Activated gamma-delta T cell treated with anti-CD3 and anti-CD28 coated beads, Interleukin-2, amount 50 U/mL, for 16 hours (primary cell): ENCODE results near the gene AGBL5.

Experiments
- DNase-seq: peaks from one replicate; pipeline ENCODE4 v3.0.0-alpha.2; 2020; ENCODE audit warnings: low read depth

The AGBL5 gene

DNA sequence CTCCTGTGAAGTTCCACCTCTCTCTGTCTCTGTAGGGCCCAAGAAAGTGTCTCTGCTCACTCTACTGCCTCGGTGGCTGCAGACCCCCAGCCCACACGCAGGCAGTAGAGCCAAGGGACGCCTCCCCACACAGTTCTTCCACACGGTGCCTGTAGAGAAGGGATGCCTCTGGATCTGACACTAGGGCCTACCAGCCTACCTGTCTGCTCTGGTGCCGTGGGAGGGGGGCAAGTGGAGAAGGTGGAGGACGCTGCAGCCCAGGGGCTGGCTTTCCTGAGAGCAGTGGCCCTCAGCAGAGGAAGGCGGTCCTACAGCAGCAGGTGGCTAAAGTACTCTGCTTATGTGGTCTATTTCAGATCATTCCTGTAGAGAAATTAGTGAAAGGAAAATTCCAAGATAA, 27.7 kb upstream of the AGBL5 start:
- no peak for DNase-seq

DNA sequence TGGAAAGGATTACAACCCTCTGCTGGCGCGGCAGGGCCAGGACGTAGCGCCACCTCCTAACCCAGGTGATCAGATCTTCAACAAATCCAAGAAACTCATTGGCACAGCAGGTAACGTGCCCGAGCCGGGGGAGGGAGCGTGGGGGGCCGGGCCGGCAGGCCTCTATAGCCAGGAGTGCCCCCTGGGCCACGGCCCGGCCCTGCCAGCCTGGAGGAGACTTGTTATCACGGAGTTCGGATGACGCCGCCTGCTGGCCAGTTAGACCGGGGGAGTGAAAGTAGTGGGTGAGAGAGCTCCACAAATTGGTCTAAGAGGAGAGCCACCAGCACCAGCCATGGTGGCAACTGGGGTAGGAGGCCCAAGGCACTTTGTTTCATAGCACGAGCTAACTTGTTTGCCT, 27.3 kb upstream of the AGBL5 start:
- no peak for DNase-seq

DNA sequence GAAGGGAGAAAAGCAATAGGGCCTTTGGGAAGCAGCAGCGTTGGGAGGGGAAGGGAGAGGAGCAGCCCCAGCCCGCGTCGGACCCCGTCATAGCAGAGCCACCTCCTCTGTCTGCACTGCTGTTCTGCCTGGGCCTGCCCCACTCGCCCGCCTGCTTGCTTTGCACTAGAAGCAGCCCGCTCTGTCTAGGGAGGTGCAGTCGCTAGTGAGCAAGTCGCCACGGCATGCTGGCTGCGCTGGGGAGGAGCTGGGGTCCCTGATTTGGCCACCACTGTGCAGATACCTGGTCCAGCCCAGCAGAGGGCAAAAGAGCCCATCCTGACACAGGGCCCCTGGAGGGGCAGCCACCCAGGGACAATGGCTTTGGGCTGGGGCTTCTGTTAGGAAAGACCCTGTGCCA, 26.7 kb upstream of the AGBL5 start:
- no peak for DNase-seq

DNA sequence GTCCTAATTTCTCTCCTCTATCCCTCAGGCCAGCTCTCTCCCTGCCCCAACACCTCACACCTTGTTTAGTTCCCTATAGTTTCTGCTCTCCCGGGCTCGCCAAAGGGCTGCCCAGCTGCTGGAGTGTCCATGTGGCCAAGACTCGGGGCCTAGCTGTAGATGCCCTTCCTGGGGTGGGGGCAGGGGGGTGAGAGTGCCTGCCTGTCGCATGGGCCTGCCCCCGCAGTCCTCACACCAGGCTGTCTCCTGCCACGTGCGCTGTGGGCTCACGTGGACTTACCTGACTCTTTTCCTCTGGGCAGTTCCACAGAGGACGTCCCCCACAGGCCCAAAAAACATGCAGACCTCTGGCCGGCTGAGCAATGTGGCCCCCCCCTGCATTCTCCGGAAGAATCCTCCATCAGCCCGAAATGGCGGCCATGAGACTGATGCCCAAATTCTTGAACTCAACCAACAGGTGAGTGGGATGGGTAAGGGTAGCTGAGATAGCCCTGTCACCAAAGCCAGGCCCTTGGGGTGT, 26.1 kb upstream of the AGBL5 start:
- no peak for DNase-seq

DNA sequence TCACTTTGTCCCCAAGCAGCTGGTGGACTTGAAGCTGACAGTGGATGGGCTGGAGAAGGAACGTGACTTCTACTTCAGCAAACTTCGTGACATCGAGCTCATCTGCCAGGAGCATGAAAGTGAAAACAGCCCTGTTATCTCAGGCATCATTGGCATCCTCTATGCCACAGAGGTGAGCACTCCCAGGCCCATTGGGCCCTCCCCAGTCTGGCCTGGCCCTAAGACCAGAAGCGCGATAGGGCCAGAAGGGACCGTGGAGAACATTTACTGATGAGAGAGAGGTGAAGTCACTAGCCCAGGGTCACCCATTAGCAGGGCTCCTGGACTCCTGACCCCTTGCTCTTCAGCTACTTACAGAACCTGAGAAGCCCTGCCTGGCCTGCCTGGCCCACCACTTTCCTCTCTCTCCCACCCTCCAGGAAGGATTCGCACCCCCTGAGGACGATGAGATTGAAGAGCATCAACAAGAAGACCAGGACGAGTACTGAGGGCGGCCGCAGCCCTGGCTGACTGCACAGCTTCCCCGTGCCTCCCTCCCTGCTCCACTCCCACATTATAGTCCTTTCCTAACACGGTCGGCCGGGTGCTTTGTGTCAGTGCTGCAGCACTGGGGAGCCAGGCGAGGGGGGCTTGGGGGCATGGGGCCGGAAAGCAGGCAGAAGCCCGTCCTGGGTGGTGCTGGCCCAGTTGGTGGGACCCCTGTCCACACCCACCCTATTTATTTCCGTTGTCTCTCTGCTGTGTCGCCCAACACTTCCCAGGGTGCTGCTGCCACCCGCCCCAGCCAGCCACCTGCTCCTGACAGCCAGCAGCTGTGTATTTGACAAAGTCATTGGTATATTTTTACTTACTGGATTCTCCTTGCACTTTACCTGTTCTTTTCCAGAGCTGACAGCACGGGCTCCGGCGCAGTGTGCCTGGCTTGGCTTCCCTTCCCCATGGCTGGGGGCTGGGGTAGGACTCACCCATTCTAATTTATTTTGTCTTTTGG, 25.3 kb upstream of the AGBL5 start:
- DNase-seq = no peak

DNA sequence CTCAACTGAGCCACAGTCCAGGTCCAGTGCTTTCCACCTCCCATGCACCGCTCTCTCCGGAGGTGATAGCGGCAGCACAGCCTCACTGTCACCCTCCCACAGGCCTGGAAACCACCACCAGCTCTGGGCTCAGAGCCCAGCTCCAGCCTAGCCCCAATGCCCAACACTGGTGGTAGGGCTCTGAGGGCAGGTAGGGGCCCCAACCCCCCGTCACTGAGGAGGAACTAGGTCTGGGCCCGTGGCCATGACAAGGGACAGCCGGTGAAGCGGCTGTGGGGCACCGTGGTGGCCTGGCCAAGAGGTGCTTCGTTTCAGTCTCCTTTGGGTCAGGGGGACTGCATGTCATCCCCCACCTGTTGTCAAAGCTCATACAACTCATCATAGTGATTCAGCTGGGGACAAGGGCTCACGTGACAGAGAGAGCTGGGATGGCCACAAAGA, 24.2 kb upstream of the AGBL5 start:
- no peak for DNase-seq

DNA sequence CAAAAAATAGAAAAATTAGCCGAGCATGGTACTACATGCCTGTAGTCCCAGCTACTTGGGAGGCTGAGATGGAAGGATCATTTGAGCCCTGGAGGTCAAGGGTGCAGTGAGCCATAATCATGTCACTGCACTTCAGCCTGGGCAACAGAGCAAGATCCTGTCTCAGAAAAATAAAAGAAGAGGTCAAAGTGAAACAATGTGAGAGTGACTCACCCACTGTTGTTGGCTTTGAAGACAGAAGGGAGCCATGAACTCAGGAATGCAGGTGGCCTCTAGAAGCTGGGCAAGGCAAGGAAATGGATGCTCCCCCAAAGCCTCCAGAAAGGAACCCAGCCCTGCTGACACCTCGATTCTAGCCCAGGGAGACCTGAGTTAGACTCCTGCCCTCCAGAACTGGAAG, 22.4 kb upstream of the AGBL5 start:
- DNase-seq = no peak

DNA sequence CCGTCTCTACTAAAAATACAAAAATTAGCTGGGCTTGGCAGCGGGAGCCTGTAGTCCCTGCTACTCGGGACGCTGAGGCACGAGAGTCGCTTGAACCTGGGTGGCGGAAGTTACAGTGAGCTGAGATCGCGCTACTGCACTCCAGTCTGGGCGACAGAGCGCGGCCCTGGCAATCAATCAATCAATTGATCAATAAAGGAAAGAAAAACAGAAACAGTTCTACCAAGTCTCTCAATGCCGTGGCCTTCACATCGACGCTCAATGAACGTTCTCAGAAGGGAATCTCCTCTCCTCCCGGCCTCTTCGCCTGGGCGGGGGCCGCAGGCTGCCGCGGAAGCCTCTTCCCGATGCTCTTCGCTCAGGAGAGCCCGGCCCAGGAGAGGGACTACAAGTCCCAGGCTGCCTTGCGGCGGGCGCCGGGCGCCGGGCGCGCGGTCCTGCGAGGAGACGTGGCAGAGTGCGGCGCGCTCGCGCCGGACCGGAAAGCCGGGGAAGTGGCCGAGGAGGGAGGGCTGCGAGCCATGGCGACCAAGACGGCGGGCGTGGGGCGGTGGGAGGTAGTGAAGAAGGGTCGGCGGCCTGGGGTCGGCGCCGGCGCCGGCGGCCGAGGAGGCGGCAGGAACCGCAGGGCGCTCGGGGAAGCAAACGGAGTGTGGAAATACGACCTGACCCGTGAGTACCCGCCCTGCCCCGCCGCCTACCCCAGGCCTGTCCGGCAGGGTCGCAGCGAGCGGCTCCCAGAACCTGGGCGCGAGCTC, 18.8 kb upstream of the AGBL5 start, which contains the start of gene TMEM214:
TSS of gene TMEM214 (plus strand) at position 471 of the 758 bp plus-strand sequence. CDS start at position 522, 51 bp downstream.
- DNase-seq = peak; percentile 55

DNA sequence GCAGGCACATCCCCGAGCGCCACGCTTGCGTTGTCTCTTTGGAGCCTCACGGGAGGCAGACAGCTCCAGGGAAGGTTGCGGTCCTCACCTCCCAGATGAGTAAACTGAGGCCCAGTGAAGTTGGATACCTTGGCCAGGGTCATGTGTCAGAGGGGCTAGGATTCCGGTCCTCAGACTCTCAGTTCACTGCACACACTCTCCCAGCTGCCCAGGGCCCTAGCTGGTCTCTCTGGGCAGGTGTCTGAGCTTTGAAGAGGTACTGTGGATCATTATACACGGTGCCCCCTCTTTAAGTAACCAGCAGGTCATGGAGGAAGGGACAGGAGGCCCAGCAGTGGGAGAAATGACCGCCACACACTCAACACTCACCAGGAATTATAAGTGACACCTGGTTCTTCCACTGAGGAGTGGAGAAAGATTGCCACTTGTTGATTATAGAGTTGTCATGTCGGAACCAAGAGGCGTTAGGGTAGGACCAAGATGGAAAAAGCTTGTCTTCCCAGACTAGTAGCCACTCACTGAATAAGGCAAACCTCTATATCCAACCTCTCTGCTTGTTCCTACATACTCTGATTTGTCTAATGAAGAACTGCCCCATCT, 18.1 kb upstream of the AGBL5 start:
- DNase-seq = no peak

DNA sequence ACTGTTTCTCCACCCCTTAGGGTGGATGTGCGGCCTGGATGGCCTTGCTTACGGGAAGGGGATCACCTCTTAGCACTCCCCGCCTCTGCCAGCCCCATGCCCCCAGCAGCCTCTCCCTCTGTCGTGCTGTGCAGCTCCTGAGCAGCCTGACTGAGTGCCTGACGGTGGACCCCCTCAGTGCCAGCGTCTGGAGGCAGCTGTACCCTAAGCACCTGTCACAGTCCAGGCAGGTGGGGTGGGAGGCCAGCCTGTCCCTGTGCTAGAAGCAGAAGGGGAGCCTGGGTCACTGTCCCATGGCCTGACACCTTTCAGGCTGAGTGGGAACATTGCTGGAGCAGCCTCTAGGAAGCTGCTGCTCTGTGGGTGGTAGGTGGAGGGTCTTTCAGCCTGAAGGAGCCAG, 13.5 kb upstream of the AGBL5 start:
- DNase-seq = no peak

DNA sequence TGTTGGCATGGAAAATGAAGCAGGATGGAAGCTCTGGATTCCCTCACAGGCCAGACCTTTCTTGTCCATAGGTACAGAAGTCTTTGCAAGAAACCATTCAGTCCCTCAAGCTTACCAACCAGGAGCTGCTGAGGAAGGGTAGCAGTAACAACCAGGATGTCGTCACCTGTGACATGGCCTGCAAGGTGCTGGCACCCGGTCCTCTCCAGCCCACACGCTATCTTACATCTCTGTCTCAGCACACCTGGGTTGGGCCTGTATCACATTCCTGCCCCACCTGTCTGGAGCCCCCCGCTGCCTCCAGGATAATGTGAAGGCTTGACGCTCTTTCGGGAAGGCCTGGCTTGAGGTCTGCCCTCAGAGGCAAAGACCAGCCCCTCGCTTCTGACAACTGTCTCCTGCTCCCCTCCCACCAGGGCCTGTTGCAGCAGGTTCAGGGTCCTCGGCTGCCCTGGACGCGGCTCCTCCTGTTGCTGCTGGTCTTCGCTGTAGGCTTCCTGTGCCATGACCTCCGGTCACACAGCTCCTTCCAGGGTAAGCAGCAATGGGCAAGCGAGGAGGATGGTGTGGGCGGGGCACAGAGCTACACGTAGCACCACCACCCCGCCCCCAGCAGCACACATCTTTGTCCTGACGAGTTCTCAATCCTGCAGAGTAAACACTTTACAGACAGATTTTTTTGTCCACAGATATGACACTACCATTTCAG, 12.7 kb upstream of the AGBL5 start:
- no peak for DNase-seq

DNA sequence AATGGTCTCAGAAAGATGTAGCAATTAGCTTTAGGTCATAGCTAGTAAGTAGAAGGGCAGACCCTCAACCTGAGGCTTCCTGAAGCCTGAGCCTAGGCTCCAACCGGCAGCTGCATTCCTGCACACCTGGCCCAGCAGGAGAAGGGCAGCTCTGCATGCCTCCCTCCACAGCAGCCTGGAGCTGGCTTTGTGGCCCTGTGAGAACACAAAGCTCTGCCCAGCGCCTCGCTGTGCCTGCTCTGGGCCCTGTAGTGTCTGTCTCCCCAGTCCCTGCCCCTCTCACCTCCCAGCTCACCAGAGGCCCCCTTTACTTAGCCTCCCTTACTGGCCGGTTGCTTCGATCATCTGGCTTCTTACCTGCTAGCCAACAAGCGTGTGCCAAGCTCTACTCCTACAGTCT, 12.0 kb upstream of the AGBL5 start:
- no peak for DNase-seq

DNA sequence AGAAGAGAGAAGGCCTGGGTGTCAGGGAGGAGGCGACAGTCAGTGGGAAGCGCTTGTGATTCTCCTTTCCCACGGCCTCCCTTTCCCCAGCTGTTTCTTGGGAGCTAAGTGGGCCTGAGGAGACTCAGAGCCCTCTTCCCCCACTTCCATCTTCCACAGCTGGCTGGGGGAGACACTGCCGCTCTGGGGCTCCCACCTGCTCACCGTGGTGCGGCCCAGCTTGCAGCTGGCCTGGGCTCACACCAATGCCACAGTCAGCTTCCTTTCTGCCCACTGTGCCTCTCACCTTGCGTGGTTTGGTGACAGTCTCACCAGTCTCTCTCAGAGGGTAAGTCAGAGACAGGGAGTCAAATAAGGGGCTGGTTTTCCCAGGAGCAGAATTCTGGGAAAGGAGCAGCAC, 11.6 kb upstream of the AGBL5 start:
- no peak for DNase-seq

DNA sequence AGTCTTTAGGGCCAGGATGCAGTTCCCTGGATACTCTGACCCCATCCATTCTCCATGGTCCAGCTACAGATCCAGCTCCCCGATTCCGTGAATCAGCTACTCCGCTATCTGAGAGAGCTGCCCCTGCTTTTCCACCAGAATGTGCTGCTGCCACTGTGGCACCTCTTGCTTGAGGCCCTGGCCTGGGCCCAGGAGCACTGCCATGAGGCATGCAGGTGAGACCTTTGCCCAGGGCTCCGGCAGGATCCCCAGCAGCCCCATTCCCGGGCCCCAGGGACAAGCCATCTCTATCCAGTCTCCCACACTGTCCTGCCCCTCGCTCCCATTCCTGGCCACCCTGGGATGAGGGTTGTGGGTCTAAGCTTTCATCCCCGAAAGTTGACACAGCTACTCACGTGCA, 11.2 kb upstream of the AGBL5 start:
- no peak for DNase-seq

DNA sequence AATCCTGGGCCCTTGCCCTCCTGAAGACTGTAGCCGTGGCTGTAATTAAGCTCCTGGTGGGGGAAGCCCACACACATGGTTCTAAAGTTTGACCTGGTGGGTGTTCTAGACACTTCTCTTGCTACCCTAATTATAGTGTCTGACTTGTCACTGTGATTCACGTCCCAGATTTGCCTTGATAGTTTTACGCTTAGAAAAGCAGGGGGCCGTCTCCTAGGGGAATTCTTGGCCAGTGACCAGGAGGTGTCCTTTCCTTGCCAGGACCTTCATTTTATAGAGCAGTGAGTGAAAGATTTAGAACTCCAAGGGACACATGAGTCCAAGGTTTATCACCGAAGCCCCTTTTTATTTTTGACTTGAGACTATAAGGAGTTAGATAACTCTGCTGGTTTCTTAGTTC, 9.7 kb upstream of the AGBL5 start:
- DNase-seq = no peak

DNA sequence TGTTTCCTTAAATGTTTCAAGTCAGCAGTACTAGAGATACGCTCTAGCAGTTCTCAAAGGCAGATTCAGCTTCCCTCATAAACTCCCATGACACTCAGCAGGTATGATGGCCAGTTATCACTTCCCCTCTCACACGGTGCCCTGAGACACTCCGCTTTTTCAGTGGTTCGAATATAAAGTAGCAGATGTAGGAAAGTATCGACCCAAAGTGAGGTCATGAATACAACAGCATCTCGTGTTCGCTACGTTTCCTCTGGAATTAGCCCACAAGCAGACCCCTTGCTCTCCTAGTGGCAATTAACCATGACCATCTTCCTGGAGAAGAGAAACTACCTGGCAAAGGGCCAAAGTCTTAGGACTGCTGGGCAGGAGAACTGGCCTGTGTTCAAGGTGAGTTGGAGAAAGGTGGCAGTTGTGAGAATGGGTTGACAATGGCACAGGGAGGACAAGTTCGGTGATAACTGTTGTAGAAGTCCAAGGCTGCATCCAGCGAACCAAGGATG, 9.3 kb upstream of the AGBL5 start:
- DNase-seq = no peak

DNA sequence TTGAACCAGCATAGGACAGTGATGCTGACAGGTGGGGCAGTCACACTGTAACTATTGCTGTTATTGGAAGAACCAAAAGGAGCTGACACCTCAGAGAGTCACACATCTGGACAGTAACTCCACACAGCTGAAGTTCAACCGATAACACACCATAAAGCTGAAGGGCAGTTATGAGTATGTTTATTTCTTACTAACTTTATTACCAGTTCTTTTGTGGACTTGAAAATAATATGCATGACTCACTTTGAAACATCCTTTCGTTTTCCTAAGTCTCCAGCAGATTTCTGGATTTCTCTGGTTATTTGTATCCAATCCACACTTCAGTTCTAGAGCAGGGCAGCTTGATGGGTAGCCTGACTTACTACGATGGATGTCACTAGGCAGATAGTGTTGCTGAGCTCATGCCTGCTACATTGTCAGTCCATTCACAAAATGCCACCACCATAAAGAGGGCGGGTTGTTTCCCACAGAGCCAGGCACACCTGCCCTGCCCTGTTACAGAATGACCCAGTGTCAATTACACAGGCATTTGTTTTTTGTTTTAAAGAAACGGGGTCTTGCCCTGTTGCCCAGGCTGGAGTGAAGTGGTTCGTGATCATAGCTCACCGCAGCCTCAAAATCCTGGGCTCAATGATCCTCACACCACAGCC, 8.4 kb upstream of the AGBL5 start:
- no peak for DNase-seq

DNA sequence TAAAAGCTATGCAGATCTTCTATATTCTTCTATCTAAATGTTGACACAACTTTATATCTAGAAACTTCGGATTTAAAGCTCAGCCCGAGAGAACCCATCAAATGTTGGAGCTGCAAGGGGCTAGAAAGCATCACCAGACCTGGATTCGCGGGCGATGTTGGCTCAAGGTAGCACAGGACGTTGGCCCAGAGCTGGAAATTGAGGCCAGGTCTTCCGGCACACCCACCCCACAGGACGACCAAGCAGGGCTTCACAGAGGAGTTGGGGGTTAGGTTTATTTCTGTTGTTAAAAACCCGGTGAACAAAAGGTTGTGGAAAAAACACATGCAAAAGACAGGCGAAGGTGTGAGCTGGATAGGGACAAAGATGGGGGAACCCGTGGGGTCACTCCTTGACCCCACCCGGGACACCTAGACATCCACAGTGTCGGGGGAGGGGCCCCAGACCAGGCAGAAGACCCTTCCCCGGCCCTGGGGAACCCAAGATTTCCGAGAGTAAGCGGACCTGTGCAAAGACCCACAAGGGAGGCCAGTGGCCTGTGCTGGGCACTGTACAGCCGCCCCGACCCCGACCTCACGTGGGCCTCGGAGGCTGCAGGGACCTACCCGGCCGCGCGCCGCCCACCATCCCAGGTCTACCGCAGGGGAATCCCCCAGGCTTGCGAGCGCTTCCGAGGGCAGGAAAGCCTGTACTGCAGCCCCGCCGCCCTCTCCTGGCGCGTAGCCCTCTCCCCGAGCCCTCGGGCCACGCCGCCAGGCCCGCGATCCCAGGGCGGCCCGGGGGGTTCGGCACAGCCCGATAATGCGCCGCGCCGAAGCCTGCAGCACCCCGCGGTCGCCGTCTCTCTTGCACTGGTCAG, 1.8 kb upstream of the AGBL5 start:
- DNase-seq = peak; percentile 53

DNA sequence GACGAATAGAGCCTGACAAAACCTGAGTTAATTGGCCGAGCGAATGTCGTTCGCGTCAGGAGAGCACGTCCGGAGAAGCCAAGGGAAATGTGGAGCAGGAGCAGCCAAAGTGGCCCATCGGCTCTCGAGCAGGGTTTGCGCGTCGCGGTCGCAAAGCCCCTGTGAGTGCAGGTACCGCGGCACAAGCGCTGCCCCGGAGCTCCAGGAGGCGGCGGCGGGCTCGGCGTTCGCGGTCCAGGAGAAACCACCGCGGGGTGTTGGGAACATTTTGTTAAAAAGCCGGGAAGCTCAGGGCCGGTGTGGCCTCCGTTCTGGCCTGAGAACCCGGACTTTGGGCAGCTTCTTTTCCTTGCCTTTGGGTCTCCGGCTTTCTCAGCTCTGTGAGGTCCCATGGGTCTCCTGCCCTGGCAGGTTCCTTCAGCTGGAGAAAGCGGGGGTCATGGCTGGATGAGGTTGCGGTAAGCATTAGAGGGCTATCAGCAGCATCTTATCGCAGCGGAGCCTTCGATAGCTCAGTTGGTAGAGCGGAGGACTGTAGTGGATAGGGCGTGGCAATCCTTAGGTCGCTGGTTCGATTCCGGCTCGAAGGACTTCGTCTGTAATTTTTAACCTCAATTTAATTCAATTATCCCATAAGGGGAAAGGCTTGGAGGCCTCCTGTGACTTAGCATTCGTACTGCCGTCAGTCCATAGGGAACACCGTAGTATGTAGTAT, 1.0 kb upstream of the AGBL5 start:
- DNase-seq = peak; percentile 90
